OCI-LY1 (cell line): Measurements from ENCODE around the gene TECTB.

ENCODE experiments used
- EZH2 ChIP-seq: fragments of 200-600 bp; sonication (generic), shearing (Covaris generic); IDR thresholded peaks from 2 replicates; pipeline ENCODE4 v1.8.0; 2017; ENCODE audit warnings: borderline replicate concordance, mixed run types, mild to moderate bottlenecking, antibody characterized with exemption, low read length, moderate library complexity, mixed read lengths
- TF ChIP-seq, protein P1 (sequence below): fragments of 200-600 bp; sonication (generic), shearing (Covaris generic); IDR thresholded peaks from 2 replicates; pipeline ENCODE4 v1.5.1; 2017; ENCODE audit warnings: mild to moderate bottlenecking, antibody characterized with exemption, low read length, moderate library complexity, mixed read lengths

DNA sequence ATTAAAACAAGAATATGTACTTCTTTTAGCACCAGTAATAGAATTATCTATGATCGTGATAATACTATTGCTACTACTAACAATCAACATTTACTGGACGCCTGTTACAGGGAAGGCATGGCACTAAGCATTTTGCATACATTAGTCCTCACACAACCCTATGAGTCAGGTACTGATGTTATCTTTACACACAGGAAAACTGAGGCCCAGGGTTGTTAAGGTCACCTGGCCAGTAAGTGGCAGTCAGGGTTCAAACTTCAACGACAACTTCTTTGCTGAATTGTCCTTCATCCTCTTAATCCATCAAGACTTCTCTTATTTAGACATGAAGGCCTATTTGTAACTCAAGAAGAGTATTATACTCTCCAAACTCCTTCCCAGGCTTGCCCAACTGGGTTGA is 48.8 kb downstream of the TECTB start:
- no peak for TF ChIP-seq EZH2
- TF ChIP-seq, protein P1, sequence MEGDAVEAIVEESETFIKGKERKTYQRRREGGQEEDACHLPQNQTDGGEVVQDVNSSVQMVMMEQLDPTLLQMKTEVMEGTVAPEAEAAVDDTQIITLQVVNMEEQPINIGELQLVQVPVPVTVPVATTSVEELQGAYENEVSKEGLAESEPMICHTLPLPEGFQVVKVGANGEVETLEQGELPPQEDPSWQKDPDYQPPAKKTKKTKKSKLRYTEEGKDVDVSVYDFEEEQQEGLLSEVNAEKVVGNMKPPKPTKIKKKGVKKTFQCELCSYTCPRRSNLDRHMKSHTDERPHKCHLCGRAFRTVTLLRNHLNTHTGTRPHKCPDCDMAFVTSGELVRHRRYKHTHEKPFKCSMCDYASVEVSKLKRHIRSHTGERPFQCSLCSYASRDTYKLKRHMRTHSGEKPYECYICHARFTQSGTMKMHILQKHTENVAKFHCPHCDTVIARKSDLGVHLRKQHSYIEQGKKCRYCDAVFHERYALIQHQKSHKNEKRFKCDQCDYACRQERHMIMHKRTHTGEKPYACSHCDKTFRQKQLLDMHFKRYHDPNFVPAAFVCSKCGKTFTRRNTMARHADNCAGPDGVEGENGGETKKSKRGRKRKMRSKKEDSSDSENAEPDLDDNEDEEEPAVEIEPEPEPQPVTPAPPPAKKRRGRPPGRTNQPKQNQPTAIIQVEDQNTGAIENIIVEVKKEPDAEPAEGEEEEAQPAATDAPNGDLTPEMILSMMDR, result no peak
